ENCODE data around the gene TRMT2B. TPM values are rescaled to one million over a fixed set of nuclear protein-coding genes. Genes with fewer than 3 reads are reported as not detected.

The TRMT2B gene
- total RNA-seq, 4 donors from 2014 or later = 11.3 to 22.7 (median 16.7) TPM

DNA sequence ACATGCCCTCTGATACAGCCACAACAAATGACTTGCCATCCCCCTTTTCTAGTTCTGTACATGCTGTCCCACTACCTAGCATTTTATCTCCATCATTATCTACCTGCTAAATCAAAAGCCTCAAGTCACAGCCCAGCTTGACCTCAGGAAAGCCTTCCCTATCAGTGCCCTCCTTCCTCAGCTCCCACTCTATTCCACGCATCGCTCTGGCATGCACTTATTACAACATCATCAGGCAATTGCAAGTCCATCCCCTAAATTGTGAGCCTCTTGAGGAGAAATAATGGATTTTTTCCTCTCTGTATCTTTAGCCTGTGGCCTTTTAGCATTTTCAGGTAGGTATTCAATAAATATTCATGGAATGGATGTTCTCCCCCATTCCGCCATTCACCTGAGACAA, 76.7 kb downstream of the TRMT2B start:
- WGBS, 2 donors (ENCODE audit: low coverage in 1 of 2) = 90 to 95% methylated on average over 3 of the region's 3 CpGs

GRCh38 chrX:100973411-100973810, 78.5 kb downstream of the TRMT2B start:
- H3K27me3 ChIP-seq = no peaks in the 10 kb centered on the region
- 86 to 88% methylated on average over 2 to 7 of the region's 19 CpGs for WGBS, 2 donors (ENCODE audit: low coverage in 1 of 2)
- no peak for ATAC-seq
- no peaks in the 10 kb centered on the region for H3K9me3 ChIP-seq
- H3K27ac ChIP-seq = no peak overlapping the region
- no peaks in the 10 kb centered on the region for H3K4me1 ChIP-seq
- no peaks in the 10 kb centered on the region for H3K36me3 ChIP-seq
- TF ChIP-seq POLR2AphosphoS5 (IDR thresholded peaks at IDR 0.05) = no peak
- TF ChIP-seq EP300 (IDR thresholded peaks at IDR 0.05) = no peak
- no peak overlapping the region for H3K4me3 ChIP-seq

More for the DNA sequence above, 76.7 kb downstream of the TRMT2B start:
- Histone ChIP-seq H3K27ac (no peak overlapping the region), H3K9me3 (no peaks in the 10 kb centered on the region), H3K27me3 (no peaks in the 10 kb centered on the region), H3K4me1 (no peaks in the 10 kb centered on the region), H3K36me3 (no peaks in the 10 kb centered on the region), H3K4me3 (no peak overlapping the region)
- TF ChIP-seq, protein P1, sequence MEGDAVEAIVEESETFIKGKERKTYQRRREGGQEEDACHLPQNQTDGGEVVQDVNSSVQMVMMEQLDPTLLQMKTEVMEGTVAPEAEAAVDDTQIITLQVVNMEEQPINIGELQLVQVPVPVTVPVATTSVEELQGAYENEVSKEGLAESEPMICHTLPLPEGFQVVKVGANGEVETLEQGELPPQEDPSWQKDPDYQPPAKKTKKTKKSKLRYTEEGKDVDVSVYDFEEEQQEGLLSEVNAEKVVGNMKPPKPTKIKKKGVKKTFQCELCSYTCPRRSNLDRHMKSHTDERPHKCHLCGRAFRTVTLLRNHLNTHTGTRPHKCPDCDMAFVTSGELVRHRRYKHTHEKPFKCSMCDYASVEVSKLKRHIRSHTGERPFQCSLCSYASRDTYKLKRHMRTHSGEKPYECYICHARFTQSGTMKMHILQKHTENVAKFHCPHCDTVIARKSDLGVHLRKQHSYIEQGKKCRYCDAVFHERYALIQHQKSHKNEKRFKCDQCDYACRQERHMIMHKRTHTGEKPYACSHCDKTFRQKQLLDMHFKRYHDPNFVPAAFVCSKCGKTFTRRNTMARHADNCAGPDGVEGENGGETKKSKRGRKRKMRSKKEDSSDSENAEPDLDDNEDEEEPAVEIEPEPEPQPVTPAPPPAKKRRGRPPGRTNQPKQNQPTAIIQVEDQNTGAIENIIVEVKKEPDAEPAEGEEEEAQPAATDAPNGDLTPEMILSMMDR (IDR thresholded peaks at IDR 0.05) = no peak
- TF ChIP-seq POLR2AphosphoS5 (IDR thresholded peaks at IDR 0.05) (no peak), EP300 (IDR thresholded peaks at IDR 0.05) (no peak), POLR2A (IDR thresholded peaks at IDR 0.05) (no peak)
- no peak for ATAC-seq

GRCh38 chrX:100969936-100970335, 82.0 kb downstream of the TRMT2B start:
- no peaks in the 10 kb centered on the region for H3K4me1 ChIP-seq
- no peaks in the 10 kb centered on the region for H3K36me3 ChIP-seq
- no peak for TF ChIP-seq EP300 (IDR thresholded peaks at IDR 0.05)
- TF ChIP-seq POLR2A (IDR thresholded peaks at IDR 0.05) = no peak
- TF ChIP-seq POLR2AphosphoS5 (IDR thresholded peaks at IDR 0.05) = no peak
- TF ChIP-seq, protein P1 (IDR thresholded peaks at IDR 0.05) = no peak
- no peak for ATAC-seq
- H3K27me3 ChIP-seq = no peaks in the 10 kb centered on the region
- no peak overlapping the region for H3K4me3 ChIP-seq
- H3K9me3 ChIP-seq = no peaks in the 10 kb centered on the region
- 50% methylated on average over 1 of the region's 1 CpG; no CpG with 5 or more reads in 1 of the 2 donors for WGBS, 2 donors (ENCODE audit: low coverage in 1 of 2)
- H3K27ac ChIP-seq = no peak overlapping the region

DNA sequence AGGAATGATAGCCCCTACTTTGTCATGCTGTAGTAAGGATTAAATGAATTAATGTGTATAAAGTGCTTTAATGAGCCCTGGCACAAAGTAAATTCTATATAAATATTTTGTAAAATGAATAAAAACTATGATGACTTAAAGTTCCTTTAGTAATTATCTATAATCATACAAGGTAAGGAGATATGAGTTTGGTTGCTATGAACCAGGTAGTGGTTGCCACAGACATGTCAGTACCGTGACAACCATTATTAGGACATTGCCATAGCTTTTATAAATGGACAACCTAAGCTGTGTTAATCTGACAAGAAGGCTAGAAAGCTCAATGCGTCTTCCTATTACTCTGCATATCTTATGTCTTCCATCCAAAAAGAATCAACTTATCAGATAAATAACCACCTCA, 82.5 kb downstream of the TRMT2B start, which contains the start of gene ARL13A:
TSS of gene ARL13A (plus strand) at position 301 of the 400 bp plus-strand sequence. CDS start 3,982 bp downstream, outside the sequence.
- Histone ChIP-seq H3K9me3 (no peaks in the 10 kb centered on the region), H3K27me3 (no peaks in the 10 kb centered on the region), H3K36me3 (no peaks in the 10 kb centered on the region), H3K4me3 (no peak within 1 kb of the TSS), H3K4me1 (no peaks in the 10 kb centered on the region), H3K27ac (no peak within 1 kb of the TSS)
- 56 to 80% methylated on average over 2 of the region's 2 CpGs for WGBS, 2 donors (ENCODE audit: low coverage in 1 of 2)
- TF ChIP-seq POLR2AphosphoS5 (IDR thresholded peaks at IDR 0.05) (no peak), EP300 (IDR thresholded peaks at IDR 0.05) (no peak), POLR2A (IDR thresholded peaks at IDR 0.05) (no peak)
- TF ChIP-seq, protein P1 (IDR thresholded peaks at IDR 0.05) = no peak
- ATAC-seq = no peak

- Histone ChIP-seq H3K27me3 (no peaks in the 10 kb centered on the region), H3K9me3 (no peaks in the 10 kb centered on the region), H3K27ac (no peak overlapping the region), H3K4me3 (no peak overlapping the region), H3K36me3 (no peaks in the 10 kb centered on the region), H3K4me1 (no peaks in the 10 kb centered on the region)
- ATAC-seq = no peak
- TF ChIP-seq EP300 (IDR thresholded peaks at IDR 0.05) = no peak
- no peak for TF ChIP-seq POLR2A (IDR thresholded peaks at IDR 0.05)
- TF ChIP-seq, protein P1 (IDR thresholded peaks at IDR 0.05) = no peak
- TF ChIP-seq POLR2AphosphoS5 (IDR thresholded peaks at IDR 0.05) = no peak
Observed at GRCh38 chrX:100964362-100964761, 87.5 kb downstream of the TRMT2B start.
